Hippocampal formation (tissue), 2 donors: Measurements from ENCODE around the gene NFE2L2.
"Not testable (repeated sequence)": the region's sequence is repeated elsewhere in the genome, so short reads cannot be mapped to it uniquely, and the experiment has no call there.

ENCODE experiments used
- DNase-seq, 2 donors: peaks; one replicate each; lab custom pipeline; 2025; lab: John Stamatoyannopoulos, UW

The NFE2L2 gene

GRCh38 chr2:177237932-177238331 is 26.6 kb downstream of the NFE2L2 start:
- DNase-seq = no peak

GRCh38 chr2:177235855-177236437 is 28.6 kb downstream of the NFE2L2 start:
- peak in 1 of 2 donors; percentile 15 for DNase-seq

GRCh38 chr2:177234267-177234666 is 30.3 kb downstream of the NFE2L2 start:
- peak in 1 of 2 donors; percentile 63 for DNase-seq

- no peak for DNase-seq
These were observed 32.3 kb downstream of the NFE2L2 start for GRCh38 chr2:177232098-177232704.

- DNase-seq = no peak
These were observed 33.3 kb downstream of the NFE2L2 start for GRCh38 chr2:177231270-177231669.

GRCh38 chr2:177229442-177230242 is 34.9 kb downstream of the NFE2L2 start:
- no peak for DNase-seq

GRCh38 chr2:177225965-177226360 is 38.6 kb downstream of the NFE2L2 start:
- DNase-seq = no peak

- not testable (repeated sequence) for DNase-seq
These were observed 41.1 kb downstream of the NFE2L2 start for GRCh38 chr2:177223436-177223835.

GRCh38 chr2:177221970-177222369 is 42.6 kb downstream of the NFE2L2 start:
- no peak for DNase-seq

GRCh38 chr2:177221534-177221933 is 43.0 kb downstream of the NFE2L2 start:
- DNase-seq = no peak

GRCh38 chr2:177219787-177220186 is 44.7 kb downstream of the NFE2L2 start:
- DNase-seq = not testable (repeated sequence)

GRCh38 chr2:177217247-177217843 is 47.2 kb downstream of the NFE2L2 start:
- no peak for DNase-seq

GRCh38 chr2:177212891-177213856 is 51.4 kb downstream of the NFE2L2 start:
- DNase-seq = peak; percentile 76 to 84

- peak; percentile 98 to 99 for DNase-seq
These were observed 52.2 kb downstream of the NFE2L2 start, which contains the start of gene HNRNPA3 for GRCh38 chr2:177212106-177212890. HNRNPA3 (plus strand) TSS chr2:177212794; CDS start chr2:177212800, 6 bp downstream.

- DNase-seq = no peak
These were observed 52.9 kb downstream of the NFE2L2 start for GRCh38 chr2:177211576-177212105.

GRCh38 chr2:177211169-177211568 is 53.4 kb downstream of the NFE2L2 start:
- no peak for DNase-seq

GRCh38 chr2:177207101-177207500 is 57.4 kb downstream of the NFE2L2 start:
- no peak for DNase-seq

GRCh38 chr2:177204417-177204816 is 60.1 kb downstream of the NFE2L2 start:
- no peak for DNase-seq

- DNase-seq = no peak
These were observed 62.6 kb downstream of the NFE2L2 start for GRCh38 chr2:177201919-177202346.

GRCh38 chr2:177200419-177200818 is 64.1 kb downstream of the NFE2L2 start:
- DNase-seq = not testable (repeated sequence)
